HG03196 (cell line): ENCODE data around the gene HEPACAM.

Experiments used
- ATAC-seq: cut with Tn5 transposase; IDR thresholded peaks from one replicate; pipeline ENCODE4 v1.9.1; 2021; ENCODE audit not compliant: unreplicated experiment

The HEPACAM gene

GRCh38 chr11:124943741-124944140 is 7.9 kb upstream of the HEPACAM start:
- no peak for ATAC-seq

- no peak for ATAC-seq
These were observed 7.4 kb upstream of the HEPACAM start for GRCh38 chr11:124943254-124943616.

GRCh38 chr11:124942466-124943253 is 6.8 kb upstream of the HEPACAM start:
- no peak for ATAC-seq

GRCh38 chr11:124941703-124942102 is 5.9 kb upstream of the HEPACAM start:
- no peak for ATAC-seq

- no peak for ATAC-seq
These were observed 3.1 kb upstream of the HEPACAM start for GRCh38 chr11:124938970-124939369.

- no peak for ATAC-seq
These were observed 2.4 kb upstream of the HEPACAM start for GRCh38 chr11:124938206-124938765.

GRCh38 chr11:124937336-124937935 is 1.6 kb upstream of the HEPACAM start:
- ATAC-seq = no peak

- no peak for ATAC-seq
These were observed 842 bp downstream of the HEPACAM start for GRCh38 chr11:124934862-124935547.

GRCh38 chr11:124930799-124931198 is 5.0 kb downstream of the HEPACAM start:
- ATAC-seq = peak; percentile 81

- no peak for ATAC-seq
These were observed 6.7 kb downstream of the HEPACAM start for GRCh38 chr11:124928942-124929665.

- no peak for ATAC-seq
These were observed 12.6 kb downstream of the HEPACAM start for GRCh38 chr11:124923296-124923695.

GRCh38 chr11:124922831-124923230 is 13.0 kb downstream of the HEPACAM start:
- ATAC-seq = no peak

GRCh38 chr11:124920870-124921609 is 14.8 kb downstream of the HEPACAM start:
- peak; percentile 69 for ATAC-seq

- ATAC-seq = no peak
These were observed 15.5 kb downstream of the HEPACAM start for GRCh38 chr11:124920356-124920755.

GRCh38 chr11:124919898-124920297 is 15.9 kb downstream of the HEPACAM start:
- no peak for ATAC-seq

- no peak for ATAC-seq
These were observed 16.9 kb downstream of the HEPACAM start, which contains the start of gene HEPN1 for GRCh38 chr11:124918950-124919349. HEPN1 (plus strand) TSS chr11:124919250.

GRCh38 chr11:124917115-124917637 is 18.7 kb downstream of the HEPACAM start:
- ATAC-seq = no peak

GRCh38 chr11:124916370-124916710 is 19.5 kb downstream of the HEPACAM start:
- no peak for ATAC-seq

- ATAC-seq = no peak
These were observed 20.1 kb downstream of the HEPACAM start for GRCh38 chr11:124915541-124916369.
